Measurements from ENCODE around the gene EXT2. TPM values are rescaled to one million over a fixed set of nuclear protein-coding genes. Genes with fewer than 3 reads are reported as not detected.

Gene EXT2
- total RNA-seq, 1 experiment from 2014 or later = 42.8 TPM

DNA sequence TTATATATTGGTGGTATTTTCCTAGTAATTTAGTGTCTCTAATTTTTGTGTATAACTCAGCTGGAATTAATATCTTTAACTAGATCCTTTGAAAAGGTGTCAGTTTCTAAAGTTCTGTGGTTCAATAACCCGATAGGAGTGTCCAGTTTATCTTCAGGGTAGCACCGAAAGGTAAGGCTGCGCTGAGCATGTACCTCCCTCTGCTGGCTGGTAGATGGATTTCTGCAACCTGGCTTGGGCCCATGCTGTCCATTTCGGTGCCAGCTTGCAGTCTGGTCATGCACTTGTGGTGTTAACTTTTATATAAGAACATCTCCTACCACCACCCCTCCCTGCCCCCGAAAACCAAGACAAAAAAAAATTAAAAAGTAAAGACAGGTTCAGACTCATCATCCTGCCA, 24.7 kb downstream of the EXT2 start:
- TF ChIP-seq, protein P1, sequence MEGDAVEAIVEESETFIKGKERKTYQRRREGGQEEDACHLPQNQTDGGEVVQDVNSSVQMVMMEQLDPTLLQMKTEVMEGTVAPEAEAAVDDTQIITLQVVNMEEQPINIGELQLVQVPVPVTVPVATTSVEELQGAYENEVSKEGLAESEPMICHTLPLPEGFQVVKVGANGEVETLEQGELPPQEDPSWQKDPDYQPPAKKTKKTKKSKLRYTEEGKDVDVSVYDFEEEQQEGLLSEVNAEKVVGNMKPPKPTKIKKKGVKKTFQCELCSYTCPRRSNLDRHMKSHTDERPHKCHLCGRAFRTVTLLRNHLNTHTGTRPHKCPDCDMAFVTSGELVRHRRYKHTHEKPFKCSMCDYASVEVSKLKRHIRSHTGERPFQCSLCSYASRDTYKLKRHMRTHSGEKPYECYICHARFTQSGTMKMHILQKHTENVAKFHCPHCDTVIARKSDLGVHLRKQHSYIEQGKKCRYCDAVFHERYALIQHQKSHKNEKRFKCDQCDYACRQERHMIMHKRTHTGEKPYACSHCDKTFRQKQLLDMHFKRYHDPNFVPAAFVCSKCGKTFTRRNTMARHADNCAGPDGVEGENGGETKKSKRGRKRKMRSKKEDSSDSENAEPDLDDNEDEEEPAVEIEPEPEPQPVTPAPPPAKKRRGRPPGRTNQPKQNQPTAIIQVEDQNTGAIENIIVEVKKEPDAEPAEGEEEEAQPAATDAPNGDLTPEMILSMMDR (IDR thresholded peaks at IDR 0.05 in 2 of 3, conservative IDR thresholded peaks at IDR 0.05 in 1 of 3; ENCODE audit: borderline replicate concordance in 1 of 3, insufficient read depth in 1 of 3, low read depth in 2 of 3, low read length in 2 of 3) = peak; percentile 10 to 60 (median 58); a peak in 4 of 6 replicates
- TF ChIP-seq FOSL1 (IDR thresholded peaks at IDR 0.05; ENCODE audit: low read depth) (no peak), RAD21 (IDR thresholded peaks at IDR 0.05; ENCODE audit: low read depth) (peak; percentile 41; the same call in 1 of the 2 replicates), CEBPB (IDR thresholded peaks at IDR 0.05; ENCODE audit: low read depth) (no peak), POLR2AphosphoS5 (IDR thresholded peaks at IDR 0.05; ENCODE audit: low read depth, low read length) (no peak), TCF7L2 (IDR thresholded peaks at IDR 0.05; ENCODE audit: borderline replicate concordance, extremely low read depth, insufficient read depth, insufficient read length) (no peak)
- no peaks in the 10 kb centered on the region for H3K27me3 ChIP-seq (ENCODE audit: insufficient read depth, low read length)
- ChIA-PET CTCF (interaction anchor here (1.0 to 2.0 kb wide), 4 partner anchors 10 to 26 kb away, joined by 3 to 10 read pairs (median 7); partner anchors contain the start of gene EXT2), RAD21 (ENCODE audit: low non-redundant PET in 1 of 2, low total read pairs in 2 of 2, uncharacterized antibody in 2 of 2, unreplicated experiment in 2 of 2) (no interaction called here), POLR2A (no interaction called here)
- no peak overlapping the region for H3K4me2 ChIP-seq (ENCODE audit: low read length)
- H3K9me3 ChIP-seq (ENCODE audit: control insufficient read depth in 1 of 2, insufficient read depth in 1 of 2, low read depth in 1 of 2, low read length in 2 of 2) = no peaks in the 10 kb centered on the region
- ATAC-seq (peak; percentile 83), DNase-seq (ENCODE audit: low read depth, low spot score) (no peak)
- no peak overlapping the region for H3K4me3 ChIP-seq (replicated peaks in 1 of 2; ENCODE audit: low read depth in 1 of 2, low read length in 2 of 2)
- no peaks in the 10 kb centered on the region for H3K79me2 ChIP-seq (ENCODE audit: insufficient read depth, low read length)
- peaks cover 4 to 8% of the 10 kb centered on the region in 2 experiments; a peak in 2 of 4 replicates for H3K36me3 ChIP-seq (ENCODE audit: control insufficient read depth in 1 of 2, insufficient read depth in 2 of 2, low read length in 2 of 2)
- BruUV-seq (replicated peaks) = no TSS peak
- no peaks in the 10 kb centered on the region for H4K20me1 ChIP-seq (ENCODE audit: insufficient read depth)
- H3K27ac ChIP-seq (ENCODE audit: low read depth, low read length) = no peak overlapping the region
- no peaks in the 10 kb centered on the region for H3K4me1 ChIP-seq (ENCODE audit: control insufficient read depth in 1 of 2, insufficient read depth in 2 of 2, low read length in 2 of 2)
- H3K9me2 ChIP-seq (ENCODE audit: insufficient read depth) = no peaks in the 10 kb centered on the region
- no peak overlapping the region for H2AFZ ChIP-seq (ENCODE audit: low read depth, low read length, poor library complexity, severe bottlenecking)
- no peak overlapping the region for H3K9ac ChIP-seq (ENCODE audit: low read length)
- intact Hi-C loops (cut with micrococcal nuclease) = no loop called here

DNA sequence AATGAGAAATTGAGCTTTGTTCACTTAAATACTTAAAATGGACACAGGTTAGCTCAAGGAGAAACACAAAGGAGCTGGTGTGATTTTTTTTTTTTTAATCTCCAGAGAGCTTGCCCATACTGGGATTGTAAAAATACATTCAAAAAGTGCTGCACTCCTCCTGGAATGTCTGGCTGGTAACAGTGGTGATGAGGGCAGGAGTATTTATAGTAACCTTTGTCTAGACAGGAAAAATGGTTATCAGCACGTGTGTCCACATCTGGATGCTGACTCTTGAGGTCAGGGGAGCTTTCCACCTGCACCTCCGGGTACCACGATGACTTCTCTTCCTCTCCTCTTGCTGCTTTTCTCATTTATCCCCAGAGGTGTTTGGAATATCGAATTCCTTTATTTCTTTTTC, 30.1 kb downstream of the EXT2 start:
- Histone ChIP-seq H4K20me1 (ENCODE audit: insufficient read depth) (no peaks in the 10 kb centered on the region), H3K36me3 (ENCODE audit: control insufficient read depth in 1 of 2, insufficient read depth in 2 of 2, low read length in 2 of 2) (peaks cover 0 to 25% of the 10 kb centered on the region in 2 experiments; a peak in 2 of 4 replicates), H3K9ac (ENCODE audit: low read length) (no peak overlapping the region), H3K9me2 (ENCODE audit: insufficient read depth) (no peaks in the 10 kb centered on the region), H3K79me2 (ENCODE audit: insufficient read depth, low read length) (no peaks in the 10 kb centered on the region), H3K4me2 (ENCODE audit: low read length) (no peak overlapping the region), H2AFZ (ENCODE audit: low read depth, low read length, poor library complexity, severe bottlenecking) (no peak overlapping the region), H3K9me3 (ENCODE audit: control insufficient read depth in 1 of 2, insufficient read depth in 1 of 2, low read depth in 1 of 2, low read length in 2 of 2) (no peaks in the 10 kb centered on the region), H3K27ac (ENCODE audit: low read depth, low read length) (no peak overlapping the region), H3K4me1 (ENCODE audit: control insufficient read depth in 1 of 2, insufficient read depth in 2 of 2, low read length in 2 of 2) (no peaks in the 10 kb centered on the region), H3K27me3 (ENCODE audit: insufficient read depth, low read length) (no peaks in the 10 kb centered on the region), H3K4me3 (replicated peaks in 1 of 2; ENCODE audit: low read depth in 1 of 2, low read length in 2 of 2) (no peak overlapping the region)
- ChIA-PET POLR2A (no interaction called here), RAD21 (ENCODE audit: low non-redundant PET in 1 of 2, low total read pairs in 2 of 2, uncharacterized antibody in 2 of 2, unreplicated experiment in 2 of 2) (no interaction called here), CTCF (interaction anchor here (1.0 kb wide), 1 partner anchor 9 kb away, joined by 4 read pairs; no protein-coding TSS in a partner anchor)
- ATAC-seq = no peak
- intact Hi-C loops (cut with micrococcal nuclease) = no loop called here
- DNase-seq (ENCODE audit: low read depth, low spot score) = no peak
- no TSS peak for BruUV-seq (replicated peaks)
- TF ChIP-seq SIN3A (IDR thresholded peaks at IDR 0.05; ENCODE audit: low read depth) (no peak), ZNF274 (IDR thresholded peaks at IDR 0.05; ENCODE audit: low read depth, low read length) (no peak), ZBTB33 (IDR thresholded peaks at IDR 0.05; ENCODE audit: extremely low read depth, insufficient replicate concordance, low read length) (no peak), CBX3 (IDR thresholded peaks at IDR 0.05; ENCODE audit: low read depth) (no peak), SRF (IDR thresholded peaks at IDR 0.05; ENCODE audit: low read depth) (no peak), CEBPB (IDR thresholded peaks at IDR 0.05; ENCODE audit: low read depth) (no peak), JUND (IDR thresholded peaks at IDR 0.05) (no peak), ATF3 (IDR thresholded peaks at IDR 0.05) (no peak), EGR1 (IDR thresholded peaks at IDR 0.05; ENCODE audit: low read depth) (no peak), TCF7L2 (IDR thresholded peaks at IDR 0.05; ENCODE audit: borderline replicate concordance, extremely low read depth, insufficient read depth, insufficient read length) (no peak), ZFX (IDR thresholded peaks at IDR 0.05) (no peak), SP1 (IDR thresholded peaks at IDR 0.05; ENCODE audit: low read depth) (no peak)
